GF-D8 (cell line): ENCODE results near the gene PER1.
A peak's percentile ranks its signal among the peaks of the same experiment; 100 is the strongest.
"Not testable (repeated sequence)": the region's sequence is repeated elsewhere in the genome, so short reads cannot be mapped to it uniquely, and the experiment has no call there.

Experiments
- DNase-seq: peaks from one replicate; lab custom pipeline; 2025; lab: John Stamatoyannopoulos, UW

The PER1 gene

DNA sequence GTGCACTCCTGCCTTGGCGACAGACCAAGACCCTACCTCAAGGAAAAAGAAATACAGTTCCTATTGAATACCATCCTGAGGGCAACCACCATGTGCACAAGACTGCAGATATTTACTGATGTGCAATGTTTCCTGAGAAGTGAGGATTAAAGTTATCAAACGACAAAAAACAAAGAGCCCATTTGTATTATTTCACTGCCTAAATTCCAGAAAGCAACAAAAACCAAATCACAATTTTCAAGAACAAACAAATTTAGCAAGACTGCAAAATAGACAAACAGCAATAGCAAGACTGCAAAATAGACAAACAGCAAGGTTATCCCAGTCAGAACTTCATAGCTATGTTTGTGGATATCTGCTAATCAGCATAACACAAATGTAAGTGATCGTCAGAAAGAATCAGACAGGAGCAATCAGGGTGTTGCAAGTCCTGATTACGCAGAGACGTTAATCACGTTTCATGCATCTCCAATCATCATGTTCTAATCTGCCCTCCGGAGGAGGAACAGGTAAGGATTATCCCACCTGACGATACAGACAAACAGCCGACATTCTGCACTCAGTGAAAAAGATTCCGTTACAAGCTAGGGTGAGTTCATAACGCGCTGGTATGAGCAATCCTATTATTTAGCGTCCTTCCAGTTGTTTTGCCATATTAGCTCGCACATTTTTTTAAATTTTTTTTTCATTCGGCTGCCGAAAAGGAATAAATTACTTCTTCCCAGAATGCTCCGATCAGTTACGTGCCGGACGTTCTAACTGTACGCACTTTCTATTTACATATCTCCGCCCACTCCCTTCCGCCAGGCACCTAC lies 21.1 kb upstream of the PER1 start:
- peak; percentile 84 for DNase-seq

DNA sequence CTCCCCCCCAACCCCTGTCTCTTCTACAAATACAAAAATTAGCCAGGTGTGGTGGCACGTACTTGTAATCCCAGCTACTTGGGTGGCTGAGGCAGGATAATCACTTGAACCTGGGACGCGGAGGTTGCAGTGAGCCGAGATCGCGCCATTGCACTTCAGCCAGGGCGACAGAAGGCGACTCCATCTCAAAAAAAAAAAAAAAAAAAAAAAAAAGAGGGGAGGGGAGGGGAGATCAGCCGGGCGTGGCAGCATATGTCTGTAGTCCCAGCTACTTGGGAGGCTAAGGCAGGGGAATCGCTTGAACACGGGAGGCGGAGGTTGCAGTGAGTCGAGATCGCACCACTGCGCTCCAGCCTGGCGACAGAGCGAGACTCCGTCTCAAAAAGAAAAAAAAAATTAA lies 18.0 kb upstream of the PER1 start:
- DNase-seq: not testable (repeated sequence)

DNA sequence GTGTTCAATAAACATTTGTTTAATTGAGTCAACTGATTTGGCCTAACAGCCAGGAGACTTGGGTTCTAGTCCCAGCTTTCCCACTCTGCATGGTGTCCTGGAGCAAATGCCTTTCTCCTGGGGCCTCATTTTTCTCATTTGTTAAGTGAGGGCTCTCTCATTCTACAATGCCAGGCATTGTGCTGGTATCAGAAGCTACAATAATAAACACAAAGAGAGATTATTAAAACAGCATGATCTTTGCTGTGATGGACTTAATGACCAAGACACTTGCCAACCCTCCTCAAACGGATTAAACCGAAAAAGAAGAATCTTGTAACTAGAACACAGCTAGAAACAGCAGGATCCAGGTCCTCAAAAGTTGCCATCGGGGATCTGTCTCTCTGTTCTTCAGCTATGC lies 15.3 kb upstream of the PER1 start:
- DNase-seq: no peak

DNA sequence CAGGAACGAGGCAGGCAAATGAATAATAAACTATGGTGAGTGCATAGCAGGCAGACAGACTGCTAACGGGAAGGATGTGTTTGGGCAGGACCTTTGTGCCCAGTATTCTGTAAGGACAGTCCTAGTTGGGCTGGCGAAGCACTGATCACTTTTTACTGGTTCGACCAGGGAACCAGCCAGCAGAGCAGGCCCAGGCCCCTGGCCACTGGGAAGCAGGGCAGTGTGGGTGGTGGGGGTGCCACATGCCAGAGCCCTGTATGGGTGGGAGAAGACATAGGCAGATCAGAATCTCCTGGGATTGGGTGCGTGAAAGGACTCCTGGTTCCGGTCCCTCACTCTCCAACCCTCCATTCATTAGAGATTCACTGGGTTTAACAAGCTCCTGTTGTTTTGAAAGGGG lies 14.5 kb upstream of the PER1 start:
- DNase-seq: no peak

DNA sequence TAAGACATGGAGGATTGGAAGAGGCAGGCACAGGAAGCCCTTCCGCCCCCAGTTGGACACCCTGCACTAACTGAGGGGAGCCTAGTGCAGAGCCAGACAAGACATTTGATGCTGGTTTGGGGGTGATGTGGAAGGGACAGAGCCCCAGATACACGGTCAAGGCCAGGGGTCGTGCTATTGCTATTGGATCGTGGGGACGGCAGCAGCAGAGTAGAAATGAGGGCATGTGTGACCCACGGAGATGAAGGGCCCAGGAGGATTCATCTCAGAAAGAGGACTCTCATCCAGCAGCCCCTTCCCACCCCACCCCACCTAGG lies 12.6 kb upstream of the PER1 start:
- DNase-seq: no peak

DNA sequence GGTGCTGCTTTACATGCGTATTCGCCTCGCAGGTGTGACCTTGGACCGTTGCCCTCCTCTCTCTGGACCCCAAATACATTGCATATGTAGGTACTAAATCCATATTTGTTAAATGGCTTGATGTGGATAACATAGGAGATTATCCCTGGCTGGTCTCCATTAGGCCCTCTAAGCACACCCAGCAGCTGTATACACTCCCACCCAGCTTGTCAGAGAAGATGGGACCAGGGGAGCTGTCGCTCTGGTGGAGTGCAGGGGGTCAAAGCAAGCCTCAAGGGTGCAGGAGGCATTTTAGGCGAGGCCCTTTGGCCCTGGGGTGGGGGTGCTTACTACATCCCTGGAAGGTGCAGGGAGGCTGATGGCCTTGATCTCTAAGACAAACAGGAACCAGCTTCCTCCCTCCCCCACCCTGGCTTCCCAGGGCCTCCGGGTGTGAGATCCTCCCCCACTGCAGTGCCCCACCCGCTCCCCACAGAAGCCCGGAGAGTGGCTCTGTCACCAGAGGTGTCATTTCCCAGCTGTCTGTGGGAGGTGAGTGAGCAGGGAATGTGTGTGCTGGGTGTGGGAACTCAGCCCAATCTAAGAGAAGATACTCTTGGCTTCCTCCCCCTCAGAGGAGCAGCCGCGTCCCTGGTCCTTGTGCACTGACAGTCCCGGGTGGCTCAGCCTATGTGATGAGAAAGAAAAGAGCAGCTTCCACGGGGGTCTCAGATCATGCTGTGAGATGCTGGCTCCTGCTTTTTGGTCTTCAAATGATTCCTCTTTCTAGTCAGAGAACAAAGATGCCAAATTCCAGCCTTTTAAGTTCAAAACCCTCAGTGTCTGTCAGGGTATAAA lies 12.0 kb upstream of the PER1 start:
- DNase-seq: peak; percentile 34

DNA sequence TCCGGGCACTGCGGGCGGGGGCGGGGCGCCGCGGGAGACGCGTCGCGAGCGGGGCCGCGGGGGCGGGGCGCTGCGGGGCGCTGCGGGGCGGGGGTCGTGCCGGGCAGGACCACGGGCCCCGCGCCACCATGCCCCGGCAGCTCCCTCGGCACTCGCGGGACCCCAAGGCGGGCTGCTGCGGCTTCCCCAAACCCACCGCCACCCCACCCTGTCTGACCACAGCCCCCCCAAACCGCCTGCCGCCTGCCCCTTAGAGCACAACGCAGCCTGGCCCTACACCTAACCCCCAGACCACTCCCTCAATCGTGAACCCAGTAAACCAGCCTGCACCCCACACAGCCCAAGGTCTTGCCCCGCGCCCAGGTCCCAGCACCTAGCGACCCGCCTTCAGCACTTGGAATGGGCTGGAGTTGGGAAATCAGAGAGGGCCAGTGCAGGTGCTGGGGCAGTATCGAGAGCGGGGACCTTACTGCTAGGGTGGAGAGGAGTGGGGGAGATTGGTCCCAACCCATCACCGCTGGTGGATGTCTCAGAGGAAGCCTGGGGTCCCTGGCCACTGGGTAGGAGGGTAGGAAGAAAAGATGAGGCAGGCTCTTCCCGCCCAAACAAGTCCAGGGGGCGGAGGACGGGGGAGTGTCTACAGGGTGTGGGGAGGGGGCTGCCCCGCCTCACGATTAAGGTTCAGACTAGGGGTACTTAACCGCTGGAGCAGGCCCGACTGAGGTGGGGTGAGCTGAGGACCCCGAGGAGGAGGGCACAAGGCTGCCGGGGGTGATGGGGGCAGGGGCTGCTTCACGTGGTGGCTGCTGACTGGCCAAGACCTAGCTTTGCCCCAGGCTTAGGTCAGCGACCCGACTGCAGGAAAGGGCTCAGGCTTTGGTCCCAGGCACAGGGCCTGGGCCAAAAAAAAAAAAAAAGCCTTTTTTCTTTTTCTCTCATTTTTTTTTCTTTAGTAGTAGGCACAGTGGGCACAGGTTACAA lies 11.1 kb upstream of the PER1 start:
- no peak for DNase-seq

DNA sequence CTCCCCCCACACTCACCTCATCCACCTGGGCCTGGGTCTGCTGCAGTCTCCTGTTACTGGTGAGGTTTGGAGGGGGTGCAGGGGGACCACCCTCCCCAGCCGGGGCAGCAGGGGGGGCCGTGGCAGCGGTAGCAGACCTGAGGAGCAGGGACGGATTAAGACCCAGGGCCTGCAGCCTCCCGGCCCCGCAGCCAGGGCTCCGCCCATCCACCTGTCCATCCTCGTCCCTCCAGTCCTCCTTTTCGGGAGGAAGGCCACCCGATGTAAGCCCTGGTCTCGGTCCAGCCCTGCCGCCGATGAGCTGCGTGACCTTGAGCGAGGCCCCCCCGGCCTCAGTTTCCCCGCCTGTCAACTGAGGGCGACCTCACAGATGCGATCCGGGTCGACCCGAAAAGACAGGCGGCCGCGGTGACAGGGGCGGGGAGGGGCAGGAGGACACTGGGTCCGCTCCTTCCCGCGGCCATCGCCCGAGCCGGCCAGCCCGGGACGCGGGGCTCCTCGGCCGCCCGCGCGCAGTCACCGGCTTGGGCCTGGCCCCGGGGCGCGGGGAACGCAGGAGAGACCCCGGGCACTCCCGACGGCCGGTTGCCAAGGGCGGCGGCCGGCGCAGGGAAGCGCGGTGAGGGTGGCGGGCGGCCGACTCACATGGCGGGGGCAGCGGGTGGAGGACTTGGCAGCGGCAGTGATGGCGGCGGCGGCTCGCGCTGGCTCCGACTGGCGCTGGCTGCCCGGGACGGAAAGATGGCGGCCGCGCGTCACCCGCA lies 10.2 kb upstream of the PER1 start, which contains the start of gene VAMP2:
Gene VAMP2, minus strand, starts transcription at position 716 of the 764 bp plus-strand sequence. Its CDS starts 69 bp downstream, at position 647.
- DNase-seq: no peak

DNA sequence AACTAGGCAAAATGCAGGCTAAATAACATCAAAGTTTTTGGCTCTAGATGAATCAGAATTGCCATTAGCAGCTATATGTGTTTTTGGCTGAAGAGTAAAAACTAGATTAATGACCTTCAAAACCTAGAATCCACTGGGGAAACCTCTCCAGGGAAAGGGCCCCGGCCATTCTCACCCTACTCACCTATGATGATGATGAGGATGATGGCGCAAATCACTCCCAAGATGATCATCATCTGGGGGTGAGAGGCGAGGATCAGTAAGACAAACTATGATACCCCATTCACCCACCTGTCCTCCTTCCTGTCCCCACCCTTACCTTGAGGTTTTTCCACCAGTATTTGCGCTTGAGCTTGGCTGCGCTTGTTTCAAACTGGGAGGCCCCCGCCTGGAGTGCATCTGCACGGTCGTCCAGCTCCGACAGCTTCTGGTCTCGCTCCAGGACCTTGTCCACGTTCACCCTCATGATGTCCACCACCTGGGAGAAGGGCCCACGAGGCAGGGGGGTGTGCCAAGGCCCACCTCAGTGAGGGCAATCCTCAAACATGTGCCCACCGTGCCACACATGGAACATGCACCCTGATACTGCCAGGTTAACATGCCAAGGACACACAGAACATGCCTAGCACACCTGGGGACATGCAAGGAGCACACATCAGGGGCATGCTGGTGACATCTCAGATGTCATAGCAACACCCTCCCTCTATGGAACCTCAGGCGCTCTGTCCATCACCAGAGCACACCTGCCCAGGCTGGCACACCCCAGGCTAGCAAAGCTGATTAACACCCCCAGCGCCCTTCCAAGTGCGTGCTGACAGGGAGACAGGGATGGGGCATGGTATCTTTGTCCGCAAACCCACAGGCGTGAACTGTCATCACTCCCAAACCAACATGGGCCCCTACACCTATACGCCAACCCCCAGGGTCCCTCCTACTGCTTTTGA lies 9.4 kb upstream of the PER1 start:
- DNase-seq: no peak

DNA sequence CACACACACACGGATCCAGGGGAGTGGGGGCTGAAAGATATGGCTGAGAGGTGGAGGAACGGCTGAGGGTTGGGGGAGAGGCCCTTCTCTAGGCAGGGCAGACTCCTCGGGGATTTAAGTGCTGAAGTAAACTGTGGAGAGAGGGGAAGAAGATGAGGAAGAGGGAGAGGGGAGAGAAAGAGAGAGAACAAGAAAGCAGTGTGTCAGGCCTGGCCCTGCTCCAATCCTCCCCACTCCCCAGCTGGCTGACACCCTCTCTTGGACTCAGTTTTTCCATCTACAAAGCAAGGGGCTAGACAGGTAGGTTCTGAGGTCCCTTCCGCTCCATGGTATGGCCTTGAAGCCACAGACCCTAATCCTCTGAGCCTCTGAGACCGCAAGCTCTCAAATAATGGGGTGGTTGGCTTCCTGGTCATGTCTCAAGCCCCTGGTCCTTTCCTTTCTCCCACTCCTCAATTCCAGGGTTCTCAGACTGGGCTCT lies 8.6 kb upstream of the PER1 start:
- no peak for DNase-seq

DNA sequence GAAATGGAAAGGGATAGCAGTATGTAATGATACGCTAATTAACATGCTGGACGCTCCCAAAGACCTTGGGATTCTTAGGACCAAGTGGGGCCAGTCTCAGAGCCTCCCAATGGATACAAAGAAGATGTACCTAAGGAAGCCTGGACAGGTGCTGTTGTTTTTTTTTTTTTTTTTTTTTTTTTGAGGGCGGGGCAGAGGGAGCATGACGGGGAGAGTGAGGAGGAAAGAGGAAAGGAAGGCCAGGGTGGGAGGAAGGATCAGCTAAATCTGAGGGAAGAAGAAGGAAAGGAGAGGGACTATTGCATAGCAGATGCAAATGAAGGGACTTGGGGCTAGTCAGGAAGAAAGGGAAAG lies 8.0 kb upstream of the PER1 start:
- no peak for DNase-seq

DNA sequence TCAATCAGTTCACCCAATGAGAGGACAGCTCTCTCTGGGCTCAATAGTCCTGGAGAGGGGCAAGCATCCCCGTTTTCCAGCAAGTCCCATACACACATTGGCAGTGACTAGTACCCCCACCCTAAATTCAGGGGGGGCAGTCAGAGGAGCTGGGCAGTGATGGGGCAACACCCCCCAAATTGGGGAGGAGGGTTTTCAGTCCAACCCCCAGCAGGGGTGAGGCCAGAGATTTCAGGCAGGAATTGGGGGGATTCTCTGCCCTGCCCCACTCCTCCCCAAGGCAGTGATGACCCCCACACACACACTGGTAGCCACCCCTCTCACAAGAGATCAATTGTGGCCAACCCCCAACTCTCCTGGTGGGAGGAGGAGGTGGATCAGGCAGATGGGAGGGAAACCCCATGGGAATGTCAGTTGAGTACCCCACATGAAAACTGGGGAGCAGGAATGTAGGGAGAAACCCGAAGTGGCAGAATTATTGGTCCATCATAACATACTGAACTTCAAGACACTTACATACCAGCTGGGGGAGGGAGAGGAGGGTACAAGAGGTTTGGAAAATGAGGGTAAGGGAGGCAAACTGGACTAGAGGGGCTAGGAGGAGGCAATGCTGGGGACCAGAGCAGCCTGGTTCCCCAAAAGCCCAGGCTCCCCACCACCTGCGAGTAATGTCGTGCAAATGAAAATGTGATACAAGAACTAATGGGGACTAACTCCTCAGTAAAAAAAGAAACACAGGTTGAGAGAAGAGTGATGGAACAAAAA lies 7.4 kb upstream of the PER1 start:
- no peak for DNase-seq

DNA sequence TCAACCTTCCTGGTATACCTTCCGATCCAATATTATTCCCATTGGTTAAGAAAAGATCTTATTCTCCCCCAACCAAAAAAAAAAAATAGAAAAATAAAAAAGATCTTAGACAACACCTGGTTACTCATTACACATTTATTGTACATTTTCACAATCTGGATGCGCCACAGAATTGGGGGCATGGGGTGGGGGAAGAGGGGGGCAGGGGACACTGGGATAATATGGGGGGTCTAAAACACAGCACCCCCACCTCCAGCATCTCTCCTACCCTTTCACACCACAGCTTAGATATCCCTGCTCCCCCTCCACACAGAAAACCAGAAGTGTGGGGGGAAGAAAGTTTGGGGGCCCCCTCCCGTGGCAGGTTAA lies 6.8 kb upstream of the PER1 start:
- DNase-seq: no peak

DNA sequence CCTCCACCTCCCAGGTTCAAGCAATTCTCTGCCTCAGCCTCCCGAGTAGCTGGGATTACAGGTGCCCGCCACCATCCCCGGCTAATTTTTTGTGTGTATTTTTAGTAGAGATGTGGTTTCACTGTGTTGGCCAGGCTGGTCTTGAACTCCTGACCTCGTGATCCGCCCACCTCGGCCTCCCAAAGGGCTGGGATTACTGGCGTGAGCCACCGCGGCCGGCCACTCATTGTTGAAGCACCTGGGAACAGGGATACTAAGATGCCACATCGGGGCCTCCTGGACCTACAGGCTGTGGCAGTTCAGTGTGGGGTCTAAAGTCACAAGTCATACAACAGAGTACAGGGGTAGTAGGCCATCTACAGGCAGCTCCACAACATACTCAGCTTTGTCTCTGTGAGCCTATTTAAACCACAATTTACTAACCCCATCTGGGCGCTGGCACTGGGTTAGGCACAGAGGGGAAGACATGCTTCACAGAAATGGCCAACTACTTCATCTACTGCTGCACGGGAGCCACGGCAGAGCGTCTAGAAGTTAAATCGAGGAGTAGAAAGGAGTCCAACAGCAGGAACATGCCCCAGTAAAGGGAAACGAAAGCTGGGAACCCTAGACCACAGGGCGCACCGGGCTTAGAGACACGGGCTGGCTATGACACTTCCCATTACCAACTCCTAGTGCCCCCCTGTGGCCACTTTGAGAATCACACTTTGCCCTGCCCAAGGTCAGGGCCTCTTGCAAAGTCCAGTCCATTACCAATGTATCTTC lies 6.2 kb upstream of the PER1 start:
- DNase-seq: peak; percentile 18

DNA sequence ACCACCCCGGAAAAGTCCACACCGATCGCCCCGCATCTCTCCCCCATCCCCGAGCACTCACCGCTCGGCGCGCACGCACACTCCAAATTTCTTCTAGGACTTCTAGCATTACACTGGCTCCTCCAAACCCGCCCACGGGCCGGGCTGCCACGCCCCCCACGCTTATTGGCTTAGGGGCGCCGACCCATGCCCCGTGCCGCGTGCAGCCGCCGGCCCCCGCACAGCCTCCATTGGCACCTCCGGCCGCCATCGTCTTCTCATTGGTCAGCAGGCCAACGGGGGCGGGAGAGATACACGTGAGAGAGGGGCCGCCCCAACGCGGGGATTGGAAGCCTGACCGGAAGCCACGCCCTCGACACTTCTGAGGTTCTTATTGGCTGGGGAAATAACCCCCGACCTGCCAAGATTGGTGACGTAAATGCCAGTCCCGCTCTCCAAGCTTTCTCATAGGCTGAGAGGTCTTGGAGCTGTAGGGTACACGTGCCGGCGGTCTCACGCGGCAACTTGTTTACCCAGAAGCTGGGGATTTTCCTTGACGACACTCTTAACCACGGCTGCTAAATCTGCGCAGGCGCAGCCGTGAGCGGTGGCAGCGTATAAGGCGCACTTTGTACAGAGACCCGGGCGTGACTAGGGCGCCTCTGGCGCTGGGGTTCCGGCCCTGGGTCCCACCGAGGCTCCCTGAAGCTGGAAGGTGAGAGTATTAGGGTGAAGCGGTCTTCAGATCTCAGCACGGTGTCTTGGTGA lies 4.2 kb upstream of the PER1 start:
- peak; percentile 95 for DNase-seq

DNA sequence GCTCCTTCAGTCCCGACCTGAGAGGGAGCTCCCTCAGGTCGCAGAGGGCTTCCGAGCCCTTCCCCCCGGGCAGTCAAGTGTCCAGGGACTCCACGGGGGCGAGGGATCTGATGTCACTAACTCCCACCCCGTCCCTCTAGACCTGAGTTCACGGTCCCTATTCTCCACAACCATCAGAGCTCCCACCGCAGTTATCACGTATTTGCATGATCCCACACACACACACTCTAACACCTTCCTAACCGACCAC lies 3.7 kb upstream of the PER1 start:
- DNase-seq: no peak

DNA sequence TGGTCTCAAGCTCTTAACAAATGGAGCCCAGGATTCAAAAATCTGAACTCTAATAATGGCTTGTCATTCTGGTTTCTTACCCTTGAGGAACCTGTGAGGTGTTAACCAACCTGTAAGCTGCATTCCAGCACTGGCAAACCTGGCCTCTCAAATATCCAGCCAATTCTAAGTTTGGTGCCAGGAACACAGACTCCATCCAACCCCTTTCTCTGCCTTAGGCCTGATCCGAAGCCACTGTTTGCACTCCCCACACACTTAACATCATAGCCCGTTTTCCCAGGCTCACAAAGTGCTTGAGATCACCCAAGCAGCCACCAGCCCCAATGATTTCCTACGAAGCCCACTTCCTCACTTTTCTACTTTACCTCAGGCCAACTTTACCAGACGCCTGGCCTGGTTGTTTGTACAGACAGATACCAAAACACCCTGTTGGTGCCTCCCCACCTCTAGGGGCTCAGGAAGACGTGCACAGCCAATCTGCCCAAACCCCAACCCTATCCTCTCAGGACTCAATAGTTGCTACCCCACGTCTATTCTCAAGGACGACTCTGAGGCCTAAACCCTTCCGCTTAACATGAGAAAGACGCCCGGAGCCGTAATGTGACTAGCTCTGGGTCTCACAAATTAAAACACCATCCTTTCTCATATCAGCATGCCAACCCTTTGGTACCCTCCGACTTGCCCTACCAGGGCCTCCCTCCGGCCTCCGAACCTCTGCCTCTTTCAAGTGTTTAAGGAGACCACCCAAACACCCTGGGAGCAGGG lies 3.2 kb upstream of the PER1 start:
- no peak for DNase-seq
